ENCODE data around the gene SMIM9.

The SMIM9 gene

DNA sequence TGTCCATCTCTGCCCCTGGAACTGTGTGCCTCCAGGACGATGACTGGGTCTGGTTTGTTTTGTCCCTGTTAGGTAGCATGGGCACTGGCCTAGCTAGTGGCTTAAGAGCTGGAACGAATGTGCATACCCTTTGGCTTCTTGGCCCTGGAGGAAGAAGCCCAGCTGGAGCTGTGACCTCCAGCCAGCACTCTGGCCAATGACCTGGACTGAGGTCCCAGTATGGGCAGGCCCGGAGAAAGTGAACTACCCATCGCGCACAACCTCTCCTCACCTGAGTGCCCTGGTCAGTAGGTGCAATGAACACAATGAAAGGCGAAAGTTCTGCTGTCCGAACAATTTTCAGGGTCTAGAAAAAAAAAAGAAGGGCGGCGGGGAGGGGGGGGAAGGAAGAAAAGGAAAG, 53.5 kb downstream of the SMIM9 start:
- no peak for DNase-seq (ENCODE audit: low read depth)

DNA sequence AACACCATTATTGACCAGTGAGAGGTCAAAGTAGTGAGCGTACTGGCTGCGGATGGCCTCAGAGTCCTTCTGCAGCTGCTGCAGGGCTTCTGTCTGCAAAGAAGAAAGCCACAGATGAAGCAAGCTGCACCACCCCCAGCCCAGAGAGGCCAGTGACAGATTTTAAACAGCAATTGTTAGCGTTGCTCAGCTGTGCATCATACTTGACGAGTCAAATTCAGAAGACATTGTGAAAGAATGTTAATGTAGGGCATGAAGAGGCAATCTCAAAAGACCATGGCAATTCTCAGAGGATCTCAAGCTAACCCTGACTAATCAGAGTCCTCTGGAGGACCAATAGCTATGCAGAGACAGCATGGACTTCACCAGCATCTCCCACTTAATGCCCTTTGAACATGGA, 55.2 kb downstream of the SMIM9 start:
- DNase-seq (ENCODE audit: low read depth): peak; percentile 31

DNA sequence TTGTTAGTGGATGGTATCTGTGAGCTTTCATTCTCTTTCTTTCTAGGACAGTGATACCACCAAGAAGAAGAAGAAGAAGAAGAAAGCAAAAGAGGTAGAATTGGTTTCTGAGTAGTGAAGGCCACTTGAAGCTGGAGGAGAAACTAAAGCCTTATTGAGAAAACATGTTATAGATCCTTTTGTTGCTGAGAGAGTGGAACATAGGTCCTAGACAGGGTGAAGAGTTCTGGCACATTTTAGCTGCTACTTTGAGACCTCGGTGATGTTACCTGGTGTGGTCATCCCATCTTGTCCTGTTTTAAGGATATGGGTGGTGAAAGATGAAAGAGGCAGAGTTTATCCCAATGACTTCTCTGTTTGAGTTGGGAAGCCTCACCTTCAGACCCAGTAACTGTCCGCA, 57.7 kb downstream of the SMIM9 start:
- no peak for DNase-seq (ENCODE audit: low read depth)

DNA sequence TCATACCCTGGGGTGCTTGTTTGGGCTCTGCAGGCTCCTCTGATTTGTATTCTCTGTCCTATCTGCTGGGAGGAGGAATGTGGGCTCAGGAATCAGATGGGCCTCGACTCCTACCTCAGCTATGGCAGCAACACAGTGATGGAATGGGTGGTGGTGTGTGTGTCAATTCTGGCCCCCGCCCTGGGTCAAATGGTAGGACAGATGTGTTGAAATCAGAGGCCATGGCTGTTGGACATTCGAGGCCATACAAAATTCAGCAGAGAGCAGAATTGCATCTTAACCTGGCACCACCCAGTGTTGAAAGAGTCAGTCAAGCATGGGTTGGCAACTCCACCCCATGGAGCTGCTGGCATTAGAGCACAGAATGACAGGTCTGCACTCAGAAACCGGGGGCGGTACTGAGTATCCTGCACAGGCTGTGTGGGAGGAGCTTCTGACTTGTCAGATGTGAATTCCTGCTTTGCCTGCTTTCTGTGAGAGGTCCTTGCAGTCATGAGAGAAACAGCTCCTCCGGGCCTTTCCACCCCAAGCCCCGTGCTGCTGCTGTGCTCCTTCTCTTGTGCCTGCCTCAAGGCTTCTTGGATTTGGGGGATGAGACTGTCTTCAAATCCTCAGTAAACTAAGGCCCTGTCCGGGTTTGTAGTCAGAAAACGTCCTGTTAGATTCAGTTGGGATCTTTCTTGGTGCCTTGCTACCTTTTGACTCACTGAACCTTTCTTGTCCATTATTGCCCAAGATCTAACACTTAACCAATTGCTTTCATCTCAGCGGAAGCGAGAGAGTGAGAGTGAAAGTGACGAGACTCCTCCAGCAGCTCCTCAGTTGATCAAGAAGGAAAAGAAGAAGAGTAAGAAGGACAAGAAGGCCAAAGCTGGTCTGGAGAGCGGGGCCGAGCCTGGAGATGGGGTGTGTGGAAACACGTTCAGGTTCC, 58.8 kb downstream of the SMIM9 start:
- DNase-seq (ENCODE audit: low read depth): no peak

DNA sequence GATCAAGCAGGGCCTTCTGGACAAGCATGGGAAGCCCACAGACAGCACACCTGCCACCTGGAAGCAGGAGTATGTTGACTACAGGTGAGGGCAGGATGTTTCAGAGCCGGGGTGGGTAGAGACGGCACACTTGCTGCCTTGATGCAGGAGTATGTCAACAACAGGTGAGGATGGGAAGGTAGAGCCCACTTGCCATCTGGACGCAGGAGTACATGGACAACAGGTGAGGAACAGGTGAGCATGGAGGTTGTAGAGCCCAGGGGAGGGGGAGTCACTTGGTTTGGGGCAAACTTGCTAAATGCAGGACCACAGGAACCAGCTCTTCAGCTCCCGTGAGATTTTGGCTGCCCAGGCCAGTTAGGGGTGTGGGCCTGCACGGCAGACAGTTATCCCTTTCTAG, 59.8 kb downstream of the SMIM9 start:
- no peak for DNase-seq (ENCODE audit: low read depth)
